Fibroblast of the aortic adventitia (primary cell): Measurements from ENCODE around the gene LUC7L. TPM values are rescaled to one million over a fixed set of nuclear protein-coding genes. Genes with fewer than 3 reads are reported as not detected.
"Not testable (repeated sequence)": the region's sequence is repeated elsewhere in the genome, so short reads cannot be mapped to it uniquely, and the experiment has no call there.

ENCODE experiments used
- DNase-seq: peaks from one replicate; pipeline ENCODE4 v3.0.0-alpha.2; 2010; ENCODE audit warnings: low read depth
- H3K4me3 ChIP-seq: 2 replicates; pipeline ENCODE4 v1.5.1; 2011; ENCODE audit warnings: low read depth, mild to moderate bottlenecking, control low read depth, low read length, moderate library complexity
- total RNA-seq: library from RNA; depleted of rRNA; stranded (reverse); fragments of >200 nt; gene quantifications from 2 replicates; pipeline ENCODE4 v1.2.3, GENCODE V29; 2012; ENCODE audit warnings: low replicate concordance
- TF ChIP-seq, protein P1 (sequence below): IDR thresholded peaks from 2 replicates; pipeline ENCODE4 v1.5.1; 2011; ENCODE audit warnings: mild to moderate bottlenecking, low read length, control low read depth, inconsistent platforms; ENCODE audit not compliant: insufficient read depth

Gene LUC7L
- total RNA-seq, 1 donor = 37.0 TPM

- peak; percentile 49 for DNase-seq
- TF ChIP-seq, protein P1, sequence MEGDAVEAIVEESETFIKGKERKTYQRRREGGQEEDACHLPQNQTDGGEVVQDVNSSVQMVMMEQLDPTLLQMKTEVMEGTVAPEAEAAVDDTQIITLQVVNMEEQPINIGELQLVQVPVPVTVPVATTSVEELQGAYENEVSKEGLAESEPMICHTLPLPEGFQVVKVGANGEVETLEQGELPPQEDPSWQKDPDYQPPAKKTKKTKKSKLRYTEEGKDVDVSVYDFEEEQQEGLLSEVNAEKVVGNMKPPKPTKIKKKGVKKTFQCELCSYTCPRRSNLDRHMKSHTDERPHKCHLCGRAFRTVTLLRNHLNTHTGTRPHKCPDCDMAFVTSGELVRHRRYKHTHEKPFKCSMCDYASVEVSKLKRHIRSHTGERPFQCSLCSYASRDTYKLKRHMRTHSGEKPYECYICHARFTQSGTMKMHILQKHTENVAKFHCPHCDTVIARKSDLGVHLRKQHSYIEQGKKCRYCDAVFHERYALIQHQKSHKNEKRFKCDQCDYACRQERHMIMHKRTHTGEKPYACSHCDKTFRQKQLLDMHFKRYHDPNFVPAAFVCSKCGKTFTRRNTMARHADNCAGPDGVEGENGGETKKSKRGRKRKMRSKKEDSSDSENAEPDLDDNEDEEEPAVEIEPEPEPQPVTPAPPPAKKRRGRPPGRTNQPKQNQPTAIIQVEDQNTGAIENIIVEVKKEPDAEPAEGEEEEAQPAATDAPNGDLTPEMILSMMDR = peak; percentile 18
- H3K4me3 ChIP-seq = peak overlapping the region; percentile 43
Observed at GRCh38 chr16:180681-181564, 48.3 kb downstream of the LUC7L start.

GRCh38 chr16:180101-180675 lies 49.1 kb downstream of the LUC7L start, which contains the start of gene HBQ1:
Gene HBQ1, plus strand, starts transcription at chr16:180459. Its CDS starts 28 bp downstream, at chr16:180487.
- H3K4me3 ChIP-seq = peak within 1 kb of the TSS; percentile 43
- no peak for DNase-seq
- TF ChIP-seq, protein P1 = no peak

DNA sequence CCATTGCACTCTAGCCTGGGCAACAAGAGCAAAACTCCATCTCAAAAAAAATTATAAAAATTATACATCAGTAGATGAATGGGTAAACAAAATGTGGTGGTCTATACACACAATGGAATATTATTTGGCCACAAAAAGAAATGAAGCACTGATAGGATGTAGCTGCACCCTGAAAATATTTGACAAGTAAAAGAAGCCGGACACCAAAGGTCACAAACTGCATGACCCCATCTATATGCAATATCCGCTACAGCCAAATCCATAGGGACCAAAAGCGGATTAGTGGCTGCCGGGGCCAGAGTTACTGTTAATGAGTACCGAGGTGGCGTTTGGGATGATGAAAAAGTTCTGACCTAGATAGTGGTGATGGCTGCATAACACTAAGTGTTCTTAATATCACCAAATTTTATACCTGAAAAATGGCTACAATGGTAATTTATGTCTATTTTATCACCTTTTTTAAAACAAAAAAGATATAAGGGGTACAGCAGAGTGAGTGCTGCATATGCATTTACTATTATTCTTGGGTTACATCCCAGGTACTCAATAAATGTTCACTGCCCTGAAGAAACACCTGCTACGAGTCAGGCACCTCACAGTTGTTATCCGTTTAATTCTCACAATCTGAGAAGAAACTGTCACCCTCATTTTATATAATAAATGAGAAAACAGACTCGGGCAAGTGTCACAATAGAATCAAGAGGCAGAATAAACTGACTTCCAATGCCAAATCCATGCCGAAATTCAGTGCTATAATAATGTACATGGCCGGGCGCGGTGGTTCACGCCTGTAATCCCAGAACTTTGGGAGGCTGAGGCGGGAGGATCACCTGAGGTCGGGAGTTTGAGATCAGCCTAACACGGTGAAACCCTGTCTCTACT lies 49.8 kb downstream of the LUC7L start:
- no peak for DNase-seq
- no peak overlapping the region for H3K4me3 ChIP-seq
- TF ChIP-seq, protein P1 = no peak

DNA sequence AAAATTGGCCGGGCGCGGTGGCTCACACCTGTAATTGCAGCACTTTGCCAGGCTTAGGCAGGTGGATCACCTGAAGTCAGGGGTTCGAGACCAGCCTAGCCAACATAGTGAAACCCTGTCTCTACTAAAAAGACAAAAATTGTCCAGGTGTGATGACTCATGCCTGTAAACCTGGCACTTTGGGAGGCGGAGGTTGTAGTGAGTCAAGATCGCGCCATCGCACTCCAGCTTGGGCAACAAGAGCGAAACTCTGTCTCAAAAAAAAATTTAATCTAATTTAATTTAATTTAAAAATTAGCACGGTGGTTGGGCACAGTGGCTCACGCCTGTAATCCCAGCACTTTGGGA lies 50.6 kb downstream of the LUC7L start:
- no peak for DNase-seq
- no peak overlapping the region for H3K4me3 ChIP-seq
- TF ChIP-seq, protein P1 = no peak

GRCh38 chr16:177981-178667 lies 51.1 kb downstream of the LUC7L start:
- no peak overlapping the region for H3K4me3 ChIP-seq
- TF ChIP-seq, protein P1 = no peak
- DNase-seq = no peak

DNA sequence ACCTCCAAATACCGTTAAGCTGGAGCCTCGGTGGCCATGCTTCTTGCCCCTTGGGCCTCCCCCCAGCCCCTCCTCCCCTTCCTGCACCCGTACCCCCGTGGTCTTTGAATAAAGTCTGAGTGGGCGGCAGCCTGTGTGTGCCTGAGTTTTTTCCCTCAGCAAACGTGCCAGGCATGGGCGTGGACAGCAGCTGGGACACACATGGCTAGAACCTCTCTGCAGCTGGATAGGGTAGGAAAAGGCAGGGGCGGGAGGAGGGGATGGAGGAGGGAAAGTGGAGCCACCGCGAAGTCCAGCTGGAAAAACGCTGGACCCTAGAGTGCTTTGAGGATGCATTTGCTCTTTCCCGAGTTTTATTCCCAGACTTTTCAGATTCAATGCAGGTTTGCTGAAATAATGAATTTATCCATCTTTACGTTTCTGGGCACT lies 51.8 kb downstream of the LUC7L start:
- TF ChIP-seq, protein P1 = no peak
- no peak overlapping the region for H3K4me3 ChIP-seq
- peak; percentile 40 for DNase-seq

DNA sequence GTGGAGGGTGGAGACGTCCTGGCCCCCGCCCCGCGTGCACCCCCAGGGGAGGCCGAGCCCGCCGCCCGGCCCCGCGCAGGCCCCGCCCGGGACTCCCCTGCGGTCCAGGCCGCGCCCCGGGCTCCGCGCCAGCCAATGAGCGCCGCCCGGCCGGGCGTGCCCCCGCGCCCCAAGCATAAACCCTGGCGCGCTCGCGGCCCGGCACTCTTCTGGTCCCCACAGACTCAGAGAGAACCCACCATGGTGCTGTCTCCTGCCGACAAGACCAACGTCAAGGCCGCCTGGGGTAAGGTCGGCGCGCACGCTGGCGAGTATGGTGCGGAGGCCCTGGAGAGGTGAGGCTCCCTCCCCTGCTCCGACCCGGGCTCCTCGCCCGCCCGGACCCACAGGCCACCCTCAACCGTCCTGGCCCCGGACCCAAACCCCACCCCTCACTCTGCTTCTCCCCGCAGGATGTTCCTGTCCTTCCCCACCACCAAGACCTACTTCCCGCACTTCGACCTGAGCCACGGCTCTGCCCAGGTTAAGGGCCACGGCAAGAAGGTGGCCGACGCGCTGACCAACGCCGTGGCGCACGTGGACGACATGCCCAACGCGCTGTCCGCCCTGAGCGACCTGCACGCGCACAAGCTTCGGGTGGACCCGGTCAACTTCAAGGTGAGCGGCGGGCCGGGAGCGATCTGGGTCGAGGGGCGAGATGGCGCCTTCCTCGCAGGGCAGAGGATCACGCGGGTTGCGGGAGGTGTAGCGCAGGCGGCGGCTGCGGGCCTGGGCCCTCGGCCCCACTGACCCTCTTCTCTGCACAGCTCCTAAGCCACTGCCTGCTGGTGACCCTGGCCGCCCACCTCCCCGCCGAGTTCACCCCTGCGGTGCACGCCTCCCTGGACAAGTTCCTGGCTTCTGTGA lies 52.5 kb downstream of the LUC7L start, which contains the start of gene HBA1:
TSS of gene HBA1 (plus strand) at position 204 of the 906 bp plus-strand sequence. CDS start at position 241, 37 bp downstream.
- DNase-seq, H3K4me3 ChIP-seq: not testable (repeated sequence)

DNA sequence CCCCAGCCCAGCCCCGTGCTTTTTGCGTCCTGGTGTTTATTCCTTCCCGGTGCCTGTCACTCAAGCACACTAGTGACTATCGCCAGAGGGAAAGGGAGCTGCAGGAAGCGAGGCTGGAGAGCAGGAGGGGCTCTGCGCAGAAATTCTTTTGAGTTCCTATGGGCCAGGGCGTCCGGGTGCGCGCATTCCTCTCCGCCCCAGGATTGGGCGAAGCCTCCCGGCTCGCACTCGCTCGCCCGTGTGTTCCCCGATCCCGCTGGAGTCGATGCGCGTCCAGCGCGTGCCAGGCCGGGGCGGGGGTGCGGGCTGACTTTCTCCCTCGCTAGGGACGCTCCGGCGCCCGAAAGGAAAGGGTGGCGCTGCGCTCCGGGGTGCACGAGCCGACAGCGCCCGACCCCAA lies 53.2 kb downstream of the LUC7L start:
- not testable (repeated sequence) for DNase-seq, H3K4me3 ChIP-seq
